Testis (tissue), 2 donors: ENCODE data around the gene LONP1.
A peak's percentile ranks its signal among the peaks of the same experiment; 100 is the strongest.

Source experiments
- POLR2A ChIP-seq: fragments of 450-650 bp; IDR thresholded peaks from one replicate; pipeline ENCODE4 v1.6.1; 2017; ENCODE audit warnings: antibody characterized with exemption, mild to moderate bottlenecking, moderate library complexity
- TF ChIP-seq, protein P1 (sequence below), 3 experiments: fragments of 450-650 bp in 2 of 3; fragments of 200-600 bp in 1 of 3; sonication (generic) in 1 of 3; IDR thresholded peaks; one replicate each; pipeline ENCODE4 v1.5.1; 2016 to 2019; ENCODE audit warnings: antibody characterized with exemption in 3 of 3, mild to moderate bottlenecking in 2 of 3, moderate library complexity in 1 of 3

DNA sequence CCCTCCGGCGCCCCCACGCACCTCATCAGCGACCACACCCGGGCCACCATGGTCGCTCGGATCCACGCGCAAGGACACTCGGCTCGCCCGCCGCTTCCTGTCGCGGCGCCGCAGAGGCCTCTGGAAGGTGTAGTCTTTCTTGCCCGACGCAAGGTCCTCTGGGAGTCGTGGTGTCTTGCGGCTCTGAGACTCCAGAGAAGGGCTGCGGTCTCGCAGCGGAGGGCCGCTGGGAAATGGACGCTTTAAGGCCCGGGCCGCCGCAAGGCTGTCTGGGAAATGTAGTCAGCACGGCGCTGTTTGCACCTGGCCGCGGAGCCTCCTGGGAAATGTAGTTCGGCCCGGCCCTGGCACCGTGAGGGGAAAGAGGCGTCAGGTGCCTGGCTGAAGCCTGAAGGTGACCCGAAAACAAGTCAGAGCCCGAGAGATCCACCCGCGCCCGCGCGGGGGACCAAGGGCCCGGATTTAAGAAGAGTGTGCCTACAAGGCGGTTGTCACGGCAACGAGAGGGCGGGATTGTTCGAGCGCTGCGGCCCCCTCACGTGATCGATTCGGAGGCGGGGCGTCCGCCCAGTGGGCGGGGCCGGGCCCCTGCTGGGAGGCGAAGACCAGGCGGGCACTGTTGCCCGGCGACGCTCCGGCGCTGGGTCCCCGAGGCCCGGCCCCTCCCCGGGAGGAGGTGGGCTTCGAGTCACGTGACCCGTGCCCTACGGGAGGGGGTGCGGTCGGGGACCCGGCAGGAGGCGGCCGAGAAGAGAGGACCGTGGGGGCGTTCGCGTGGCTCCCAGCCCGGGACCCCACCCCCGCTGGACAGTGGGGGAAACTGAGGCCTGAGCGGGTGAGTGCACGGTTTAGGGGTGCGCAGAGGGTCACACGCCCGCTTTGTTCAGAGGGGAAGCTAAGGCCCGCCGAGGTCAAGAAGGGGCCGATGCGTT, 39.2 kb downstream of the LONP1 start, which contains the start of the genes HSD11B1L and MICOS13:
- no peak for TF ChIP-seq POLR2A
- TF ChIP-seq, protein P1, sequence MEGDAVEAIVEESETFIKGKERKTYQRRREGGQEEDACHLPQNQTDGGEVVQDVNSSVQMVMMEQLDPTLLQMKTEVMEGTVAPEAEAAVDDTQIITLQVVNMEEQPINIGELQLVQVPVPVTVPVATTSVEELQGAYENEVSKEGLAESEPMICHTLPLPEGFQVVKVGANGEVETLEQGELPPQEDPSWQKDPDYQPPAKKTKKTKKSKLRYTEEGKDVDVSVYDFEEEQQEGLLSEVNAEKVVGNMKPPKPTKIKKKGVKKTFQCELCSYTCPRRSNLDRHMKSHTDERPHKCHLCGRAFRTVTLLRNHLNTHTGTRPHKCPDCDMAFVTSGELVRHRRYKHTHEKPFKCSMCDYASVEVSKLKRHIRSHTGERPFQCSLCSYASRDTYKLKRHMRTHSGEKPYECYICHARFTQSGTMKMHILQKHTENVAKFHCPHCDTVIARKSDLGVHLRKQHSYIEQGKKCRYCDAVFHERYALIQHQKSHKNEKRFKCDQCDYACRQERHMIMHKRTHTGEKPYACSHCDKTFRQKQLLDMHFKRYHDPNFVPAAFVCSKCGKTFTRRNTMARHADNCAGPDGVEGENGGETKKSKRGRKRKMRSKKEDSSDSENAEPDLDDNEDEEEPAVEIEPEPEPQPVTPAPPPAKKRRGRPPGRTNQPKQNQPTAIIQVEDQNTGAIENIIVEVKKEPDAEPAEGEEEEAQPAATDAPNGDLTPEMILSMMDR (IDR thresholded peaks at IDR 0.05) = peak in 2 of 3 experiments; percentile 1 to 24
